T-cell (primary cell): ENCODE results near the gene REXO1. TPM values are rescaled to one million over a fixed set of nuclear protein-coding genes. Genes with fewer than 3 reads are reported as not detected.
A peak's percentile ranks its signal among the peaks of the same experiment; 100 is the strongest.
"Not testable (repeated sequence)": the region's sequence is repeated elsewhere in the genome, so short reads cannot be mapped to it uniquely, and the experiment has no call there.

Experiments used
- ATAC-seq, 4 experiments: fragments of 200-7000 bp in 3 of 4; fragments of 150-1000 bp in 1 of 4; cut with Tn5 transposase; replicated peaks in 1 of 4; 1 replicate in 3 of 4; 2 replicates in 1 of 4; pipeline ENCODE4 v1.10.0; 2021; ENCODE audit warnings: moderate library complexity in 3 of 4, mild to moderate bottlenecking in 2 of 4, moderate number of reproducible peaks in 1 of 4
- CTCF ChIA-PET, 2 donors: fragments of 300-600 bp; sonication (Branson Sonifier 250); formaldehyde crosslinking; loops; one replicate each; lab custom pipeline; 2022; ENCODE audit warnings: antibody characterized with exemption in 2 of 2; lab: Charles Lee
- POLR2A ChIA-PET, 2 donors: fragments of 300-600 bp; sonication (Branson Sonifier 250); formaldehyde crosslinking; loops; one replicate each; lab custom pipeline; 2022; ENCODE audit warnings: antibody characterized with exemption in 2 of 2; lab: Charles Lee
- DNase-seq, 35 experiments: peaks; one replicate each; pipeline versions ENCODE4 v3.0.0 to v3.0.0-alpha.2; 2013 to 2023
- H3K27ac ChIP-seq: one replicate; pipeline ENCODE4 v1.5.1; 2013; ENCODE audit warnings: low read length
- H3K27me3 ChIP-seq, 2 experiments: replicated peaks in 1 of 2; 1 replicate in 1 of 2; 2 replicates in 1 of 2; pipeline versions ENCODE4 v1.6.1 to v1.7.0; 2013; ENCODE audit warnings: low read length in 1 of 2, mixed read lengths in 1 of 2; ENCODE audit not compliant: control insufficient read depth in 2 of 2, insufficient read depth in 2 of 2; ENCODE audit errors: extremely low read depth in 1 of 2
- H3K36me3 ChIP-seq, 2 donors: 1 replicate in 1 of 2; 2 replicates in 1 of 2; pipeline versions ENCODE4 v1.6.1 to v1.7.0; 2013; ENCODE audit warnings: low read length in 1 of 2; ENCODE audit not compliant: control insufficient read depth in 2 of 2, insufficient read depth in 1 of 2; ENCODE audit errors: extremely low read depth in 1 of 2
- H3K4me1 ChIP-seq, 2 experiments: 1 replicate in 1 of 2; 2 replicates in 1 of 2; pipeline versions ENCODE4 v1.6.1 to v1.7.0; 2013; ENCODE audit warnings: low read length in 2 of 2, mixed read lengths in 1 of 2; ENCODE audit not compliant: insufficient read depth in 2 of 2, control insufficient read depth in 1 of 2; ENCODE audit errors: extremely low read depth in 1 of 2
- H3K4me3 ChIP-seq, 2 donors: 1 replicate in 1 of 2; 2 replicates in 1 of 2; pipeline versions ENCODE4 v1.5.1 to v1.7.0; 2013; ENCODE audit warnings: mild to moderate bottlenecking in 2 of 2, low read length in 1 of 2, moderate library complexity in 1 of 2; ENCODE audit not compliant: control insufficient read depth in 1 of 2; ENCODE audit errors: extremely low read depth in 1 of 2
- H3K9me3 ChIP-seq: 2 replicates; pipeline ENCODE4 v1.7.0; 2013
- H3K27ac Mint-ChIP-seq, 2 donors: one replicate each; pipeline ENCODE4 v1.8.0; 2020 to 2021; ENCODE audit warnings: mild to moderate bottlenecking in 2 of 2, mixed read lengths in 2 of 2
- H3K27me3 Mint-ChIP-seq, 2 donors: one replicate each; pipeline ENCODE4 v1.8.0; 2021 to 2022; ENCODE audit warnings: mixed read lengths in 2 of 2
- H3K36me3 Mint-ChIP-seq: one replicate; pipeline ENCODE4 v1.8.0; 2021; ENCODE audit warnings: mixed read lengths
- H3K4me1 Mint-ChIP-seq, 3 donors: one replicate each; pipeline ENCODE4 v1.8.0; 2020 to 2022; ENCODE audit warnings: mixed read lengths in 3 of 3, mild to moderate bottlenecking in 1 of 3
- H3K4me3 Mint-ChIP-seq, 3 donors: one replicate each; pipeline ENCODE4 v1.8.0; 2020 to 2022; ENCODE audit warnings: mild to moderate bottlenecking in 3 of 3, mixed read lengths in 3 of 3, moderate library complexity in 3 of 3
- H3K9me3 Mint-ChIP-seq, 3 donors: one replicate each; pipeline ENCODE4 v1.8.0; 2020 to 2022; ENCODE audit warnings: mixed read lengths in 3 of 3
- WGBS: methylation state at CpG from one replicate; pipeline ENCODE4 v1.1.5; 2013; ENCODE audit warnings: missing lambda C conversion rate; ENCODE audit not compliant: insufficient coverage; 5-methylcytosine and 5-hydroxymethylcytosine counted together
- total RNA-seq, 35 experiments: library from RNA in 6 of 35; stranded (reverse) in 6 of 35; fragments of 120-200 nt in 1 of 35; gene quantifications; one replicate each; pipeline versions ENCODE4 v1.2.1 to v1.2.4 and lab custom pipeline; 2013 to 2026

Gene REXO1
- total RNA-seq, 5 donors from 2014 or later (not counting 1 experiment from before 2014, with no cell fraction given), result 68.4 to 97.5 (median 78.7) TPM

DNA sequence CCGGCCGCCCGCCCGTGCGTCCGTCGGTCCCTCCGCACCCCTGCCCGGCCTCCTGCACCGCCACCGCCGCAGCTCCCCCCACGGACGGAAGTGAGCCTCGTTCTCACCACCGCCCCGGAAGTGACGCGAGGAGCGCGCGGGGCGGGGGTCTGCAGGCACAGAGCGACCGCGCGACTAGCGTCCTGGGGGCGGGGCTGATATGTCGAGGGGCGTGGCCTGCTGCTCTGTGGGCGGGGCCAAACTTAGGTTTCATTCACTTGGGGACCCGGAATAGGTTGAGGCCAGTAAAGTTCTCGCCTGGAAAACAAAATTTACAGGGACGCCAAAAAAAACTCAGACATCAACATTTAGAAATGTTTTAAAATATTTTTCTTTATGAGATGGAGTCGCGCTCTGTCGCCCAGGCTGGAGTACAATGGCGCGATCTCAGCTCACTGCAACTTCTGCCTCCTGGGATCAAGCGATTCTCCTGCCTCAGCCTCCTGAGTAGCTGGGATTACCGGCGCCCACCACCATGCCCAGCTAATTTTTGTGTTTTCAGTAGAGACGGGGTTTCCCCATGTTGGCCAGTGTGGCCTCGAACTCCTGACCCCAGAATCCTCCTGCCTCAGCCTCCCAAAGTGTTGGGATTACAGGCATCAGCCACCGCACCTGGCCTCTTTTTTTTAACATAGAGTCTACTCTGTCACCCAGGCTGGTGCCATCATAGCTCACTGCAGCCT, 37.3 kb upstream of the REXO1 start, which contains the start of gene ABHD17A:
TSS of gene ABHD17A (minus strand) at position 99 of the 722 bp plus-strand sequence. CDS start 3,930 bp downstream, outside the sequence.
- ATAC-seq, result peak; percentile 73 to 87 (median 78)
- H3K27me3 Mint-ChIP-seq, H3K36me3 ChIP-seq, H3K27me3 ChIP-seq, H3K9me3 Mint-ChIP-seq, H3K9me3 ChIP-seq: not testable (repeated sequence)
- ChIA-PET POLR2A (interaction anchor here in 1 of 2 donors (0.6 kb wide), 2 partner anchors 12 to 16 kb away, joined by 3 to 5 read pairs; no protein-coding TSS in a partner anchor), CTCF (interaction anchor here (0.6 to 0.7 kb wide), 2 partner anchors 18 to 37 kb away, joined by 4 to 6 read pairs; no protein-coding TSS in a partner anchor)
- Mint-ChIP-seq H3K4me3 (peak within 1 kb of the TSS; percentile 94 to 99 (median 97)), H3K36me3 (peaks cover 11% of the 10 kb centered on the region), H3K27ac (peak within 1 kb of the TSS; percentile 95 to 99), H3K4me1 (peaks cover 28 to 37% (median 35%) of the 10 kb centered on the region in 3 donors)
- H3K4me1 ChIP-seq, result peaks cover 17 to 47% of the 10 kb centered on the region in 2 experiments
- H3K27ac ChIP-seq, result peak within 1 kb of the TSS; percentile 95
- WGBS, result 19% methylated on average over 39 of the region's 46 CpGs
- H3K4me3 ChIP-seq, result peak within 1 kb of the TSS; percentile 85 to 99
- DNase-seq, result peak; percentile 89 to 97 (median 94)

- ChIA-PET POLR2A (interaction anchor here in 1 of 2 donors (0.6 kb wide), 1 partner anchor 13 kb away, joined by 3 read pairs; no protein-coding TSS in a partner anchor), CTCF (interaction anchor here (0.7 kb wide), 2 partner anchors 38 to 1249 kb away, joined by 3 to 6 read pairs; no protein-coding TSS in a partner anchor)
- ATAC-seq (peak in 3 of 4 experiments; percentile 5 to 10 (median 7)), DNase-seq (peak in 2 of 35 experiments; percentile 25 to 34)
- Mint-ChIP-seq H3K27me3 (no peaks in the 10 kb centered on the region), H3K27ac (peak overlapping the region; percentile 95 to 99), H3K9me3 (no peaks in the 10 kb centered on the region), H3K4me3 (peak overlapping the region; percentile 94 to 99 (median 97)), H3K4me1 (peaks cover 31 to 42% (median 32%) of the 10 kb centered on the region in 3 donors), H3K36me3 (peaks cover 11% of the 10 kb centered on the region)
- Histone ChIP-seq H3K27ac (peak overlapping the region; percentile 95), H3K36me3 (peaks cover 6 to 13% of the 10 kb centered on the region in 2 donors), H3K27me3 (no peaks in the 10 kb centered on the region), H3K9me3 (no peaks in the 10 kb centered on the region), H3K4me1 (peaks cover 17 to 55% of the 10 kb centered on the region in 2 experiments), H3K4me3 (peak overlapping the region; percentile 85 to 99)
- under 1% methylated on average over 56 of the region's 56 CpGs for WGBS
These were observed 36.5 kb upstream of the REXO1 start for GRCh38 chr19:1884719-1885334.

GRCh38 chr19:1884291-1884718, 36.0 kb upstream of the REXO1 start:
- ATAC-seq (peak in 1 of 4 experiments; percentile 7), DNase-seq (peak in 7 of 35 experiments; percentile 45 to 70 (median 60))
- Histone ChIP-seq H3K27me3 (no peaks in the 10 kb centered on the region), H3K4me3 (peak overlapping the region; percentile 85 to 99), H3K4me1 (peaks cover 17 to 55% of the 10 kb centered on the region in 2 experiments), H3K9me3 (no peaks in the 10 kb centered on the region), H3K27ac (peak overlapping the region; percentile 95), H3K36me3 (peaks cover 6 to 13% of the 10 kb centered on the region in 2 donors)
- no peaks in the 10 kb centered on the region for H3K9me3 Mint-ChIP-seq
- H3K27ac Mint-ChIP-seq, result peak overlapping the region; percentile 95 to 99
- no peaks in the 10 kb centered on the region for H3K27me3 Mint-ChIP-seq
- 1% methylated on average over 9 of the region's 11 CpGs for WGBS
- ChIA-PET POLR2A (no interaction called here), CTCF (interaction anchor here in 1 of 2 donors (0.6 to 0.7 kb wide), 2 partner anchors 159 to 1248 kb away, joined by 3 read pairs; no protein-coding TSS in a partner anchor)
- peak overlapping the region; percentile 94 to 99 (median 97) for H3K4me3 Mint-ChIP-seq
- peaks cover 11% of the 10 kb centered on the region for H3K36me3 Mint-ChIP-seq
- peaks cover 30 to 43% (median 32%) of the 10 kb centered on the region in 3 donors for H3K4me1 Mint-ChIP-seq

DNA sequence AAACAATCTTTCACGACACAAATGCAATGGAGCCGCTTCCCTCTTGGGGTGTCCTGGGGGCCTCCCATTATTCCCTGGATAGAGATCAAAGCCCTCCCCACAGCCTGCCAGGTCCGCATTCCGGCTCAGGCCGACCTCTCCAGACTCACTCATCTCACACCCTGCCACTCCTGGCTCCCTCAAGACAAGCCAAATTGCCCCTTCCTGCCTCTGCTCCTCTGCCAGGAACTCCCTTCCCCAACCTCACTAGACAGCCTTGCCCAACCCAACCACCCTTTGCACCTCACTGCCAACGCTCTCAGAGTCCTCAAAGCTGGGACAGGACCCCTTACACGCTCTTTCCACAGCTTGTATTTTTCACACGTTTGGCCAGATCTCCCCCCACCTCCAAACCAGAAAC, 35.5 kb upstream of the REXO1 start:
- DNase-seq (peak in 3 of 35 experiments; percentile 35 to 47 (median 42)), ATAC-seq (no peak)

GRCh38 chr19:1882786-1883692, 34.8 kb upstream of the REXO1 start:
- ChIA-PET CTCF (no interaction called here), POLR2A (interaction anchor here in 1 of 2 donors (0.6 kb wide), 1 partner anchor 69 kb away, joined by 3 read pairs; no protein-coding TSS in a partner anchor)
- Histone ChIP-seq H3K4me3 (peak overlapping the region; percentile 85 to 99), H3K27me3 (no peaks in the 10 kb centered on the region), H3K9me3 (no peaks in the 10 kb centered on the region), H3K36me3 (peaks cover 6 to 15% of the 10 kb centered on the region in 2 donors), H3K4me1 (peaks cover 17 to 57% of the 10 kb centered on the region in 2 experiments), H3K27ac (peak overlapping the region; percentile 95)
- Mint-ChIP-seq H3K27ac (peak overlapping the region; percentile 95 to 99), H3K27me3 (no peaks in the 10 kb centered on the region), H3K4me3 (peak overlapping the region; percentile 94 to 99 (median 97)), H3K9me3 (no peaks in the 10 kb centered on the region), H3K4me1 (peaks cover 30 to 46% (median 32%) of the 10 kb centered on the region in 3 donors), H3K36me3 (peaks cover 11% of the 10 kb centered on the region)
- 24% methylated on average over 20 of the region's 25 CpGs for WGBS
- DNase-seq (peak in 1 of 35 experiments; percentile 32), ATAC-seq (peak in 1 of 4 experiments; percentile 1)

More for the DNA sequence above, 35.5 kb upstream of the REXO1 start:
- Histone ChIP-seq H3K27me3 (no peaks in the 10 kb centered on the region), H3K27ac (peak overlapping the region; percentile 95), H3K4me1 (peaks cover 17 to 55% of the 10 kb centered on the region in 2 experiments), H3K9me3 (no peaks in the 10 kb centered on the region), H3K4me3 (peak overlapping the region; percentile 85 to 99), H3K36me3 (peaks cover 6 to 13% of the 10 kb centered on the region in 2 donors)
- ChIA-PET POLR2A (no interaction called here), CTCF (interaction anchor here in 1 of 2 donors (0.6 kb wide), 1 partner anchor 160 kb away, joined by 3 read pairs; no protein-coding TSS in a partner anchor)
- H3K36me3 Mint-ChIP-seq, result peaks cover 11% of the 10 kb centered on the region
- peak overlapping the region; percentile 95 to 99 for H3K27ac Mint-ChIP-seq
- H3K27me3 Mint-ChIP-seq, result no peaks in the 10 kb centered on the region
- H3K4me1 Mint-ChIP-seq, result peaks cover 30 to 43% (median 32%) of the 10 kb centered on the region in 3 donors
- peak overlapping the region; percentile 94 to 99 (median 97) for H3K4me3 Mint-ChIP-seq
- no peaks in the 10 kb centered on the region for H3K9me3 Mint-ChIP-seq
- 15% methylated on average over 6 of the region's 8 CpGs for WGBS
